ENCODE data around the gene HBP1.
"Not testable (repeated sequence)": the region's sequence is repeated elsewhere in the genome, so short reads cannot be mapped to it uniquely, and the experiment has no call there.

The HBP1 gene

DNA sequence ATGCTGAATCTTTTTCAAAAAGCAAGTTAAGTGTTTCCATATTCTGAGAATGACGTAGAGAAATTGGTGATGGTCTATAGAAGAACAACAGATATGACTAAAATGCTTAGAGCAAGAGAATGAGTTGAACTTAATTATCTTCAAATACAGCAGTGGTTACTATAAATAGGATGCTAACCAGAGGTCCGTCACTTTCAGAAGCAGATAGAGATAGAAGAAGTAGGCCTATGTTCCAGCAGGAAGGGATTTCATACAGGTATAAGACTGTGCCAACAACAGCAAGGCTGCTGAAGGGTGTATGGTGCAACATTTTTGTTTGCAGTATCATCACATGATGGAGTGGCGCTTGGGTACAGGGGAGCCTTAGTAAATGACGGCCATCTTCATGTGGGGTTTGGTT is 68.6 kb downstream of the HBP1 start:
- no peaks in the 10 kb centered on the region for H4K20me1 ChIP-seq (ENCODE audit: low read depth, low read length)
- H3K9ac ChIP-seq (ENCODE audit: low read length): no peak overlapping the region
- H3K4me2 ChIP-seq (ENCODE audit: low read depth, low read length, poor library complexity, severe bottlenecking): no peak overlapping the region
- H3K9me3 ChIP-seq (ENCODE audit: insufficient read depth, low read length): no peaks in the 10 kb centered on the region
- H3K27me3 ChIP-seq (ENCODE audit: low read length): no peaks in the 10 kb centered on the region
- no peak for TF ChIP-seq EZH2phosphoT487 (conservative IDR thresholded peaks at IDR 0.05; ENCODE audit: low read length)
- TF ChIP-seq, protein P1, sequence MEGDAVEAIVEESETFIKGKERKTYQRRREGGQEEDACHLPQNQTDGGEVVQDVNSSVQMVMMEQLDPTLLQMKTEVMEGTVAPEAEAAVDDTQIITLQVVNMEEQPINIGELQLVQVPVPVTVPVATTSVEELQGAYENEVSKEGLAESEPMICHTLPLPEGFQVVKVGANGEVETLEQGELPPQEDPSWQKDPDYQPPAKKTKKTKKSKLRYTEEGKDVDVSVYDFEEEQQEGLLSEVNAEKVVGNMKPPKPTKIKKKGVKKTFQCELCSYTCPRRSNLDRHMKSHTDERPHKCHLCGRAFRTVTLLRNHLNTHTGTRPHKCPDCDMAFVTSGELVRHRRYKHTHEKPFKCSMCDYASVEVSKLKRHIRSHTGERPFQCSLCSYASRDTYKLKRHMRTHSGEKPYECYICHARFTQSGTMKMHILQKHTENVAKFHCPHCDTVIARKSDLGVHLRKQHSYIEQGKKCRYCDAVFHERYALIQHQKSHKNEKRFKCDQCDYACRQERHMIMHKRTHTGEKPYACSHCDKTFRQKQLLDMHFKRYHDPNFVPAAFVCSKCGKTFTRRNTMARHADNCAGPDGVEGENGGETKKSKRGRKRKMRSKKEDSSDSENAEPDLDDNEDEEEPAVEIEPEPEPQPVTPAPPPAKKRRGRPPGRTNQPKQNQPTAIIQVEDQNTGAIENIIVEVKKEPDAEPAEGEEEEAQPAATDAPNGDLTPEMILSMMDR (IDR thresholded peaks at IDR 0.05; ENCODE audit: insufficient read depth, low read length, poor library complexity, severe bottlenecking): no peak
- H3K79me2 ChIP-seq (ENCODE audit: insufficient read depth, low read length): no peaks in the 10 kb centered on the region
- H3F3A ChIP-seq (ENCODE audit: insufficient read depth): no peaks in the 10 kb centered on the region
- H3K36me3 ChIP-seq (ENCODE audit: low read length): no peaks in the 10 kb centered on the region
- no peak overlapping the region for H3K27ac ChIP-seq (ENCODE audit: low read depth, low read length)
- H3K4me3 ChIP-seq (ENCODE audit: insufficient read depth, low read length, poor library complexity, severe bottlenecking): no peak overlapping the region
- no peaks in the 10 kb centered on the region for H3K9me2 ChIP-seq (replicated peaks; ENCODE audit: insufficient read depth, low read length)
- no peak overlapping the region for H2AFZ ChIP-seq (ENCODE audit: low read depth, low read length, severe bottlenecking)

DNA sequence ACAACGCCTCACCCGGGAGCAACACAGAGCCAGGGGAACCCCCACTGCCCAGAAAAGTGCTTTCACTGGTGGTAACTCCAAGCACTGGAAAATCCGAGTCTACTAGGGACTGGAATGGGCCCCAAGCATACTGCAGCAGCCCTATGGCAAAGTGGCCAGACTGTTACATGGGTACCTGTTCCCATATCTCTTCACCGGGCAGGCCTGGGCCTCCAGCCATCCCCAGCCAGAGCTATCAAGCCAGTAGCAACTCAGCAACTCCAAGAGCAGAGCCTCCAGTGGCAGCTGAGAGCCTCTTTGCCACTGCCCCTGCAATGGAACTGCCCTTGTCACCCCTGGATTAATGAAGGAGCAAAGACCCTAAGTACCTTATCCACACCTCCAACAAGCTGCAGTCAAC is 73.5 kb downstream of the HBP1 start:
- TF ChIP-seq, protein P1 (IDR thresholded peaks at IDR 0.05; ENCODE audit: insufficient read depth, low read length, poor library complexity, severe bottlenecking): no peak
- TF ChIP-seq EZH2phosphoT487 (conservative IDR thresholded peaks at IDR 0.05; ENCODE audit: low read length): no peak
- Histone ChIP-seq H2AFZ (ENCODE audit: low read depth, low read length, severe bottlenecking) (no peak overlapping the region), H3K36me3 (ENCODE audit: low read length) (no peaks in the 10 kb centered on the region), H3K9ac (ENCODE audit: low read length) (no peak overlapping the region), H3K27ac (ENCODE audit: low read depth, low read length) (no peak overlapping the region), H3K4me2 (ENCODE audit: low read depth, low read length, poor library complexity, severe bottlenecking) (no peak overlapping the region), H3K27me3 (ENCODE audit: low read length) (no peaks in the 10 kb centered on the region), H3K4me3 (ENCODE audit: insufficient read depth, low read length, poor library complexity, severe bottlenecking) (no peak overlapping the region), H4K20me1 (ENCODE audit: low read depth, low read length) (no peaks in the 10 kb centered on the region), H3K79me2 (ENCODE audit: insufficient read depth, low read length) (no peaks in the 10 kb centered on the region), H3K9me2 (replicated peaks; ENCODE audit: insufficient read depth, low read length) (no peaks in the 10 kb centered on the region), H3K9me3 (ENCODE audit: insufficient read depth, low read length) (no peaks in the 10 kb centered on the region), H3F3A (ENCODE audit: insufficient read depth) (no peaks in the 10 kb centered on the region)

DNA sequence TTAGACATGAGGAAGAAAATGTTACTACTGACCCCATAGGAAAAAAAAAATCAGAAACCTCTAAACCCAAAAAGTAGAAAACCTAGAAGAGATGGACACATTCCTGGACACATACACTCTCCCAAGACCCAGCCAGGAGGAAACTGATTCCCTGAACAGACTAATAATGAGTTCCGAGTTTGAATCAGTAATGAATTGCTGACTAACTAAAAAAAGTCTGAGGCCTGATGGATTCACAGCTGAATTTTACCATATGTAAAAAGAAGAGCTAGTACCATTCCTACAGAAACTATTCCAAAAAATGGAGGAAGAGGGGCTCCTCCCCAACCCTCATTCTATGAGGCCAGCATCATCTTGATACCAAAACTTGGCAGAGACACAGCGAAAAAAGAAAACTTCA is 75.8 kb downstream of the HBP1 start:
- Histone ChIP-seq H3K4me3 (ENCODE audit: insufficient read depth, low read length, poor library complexity, severe bottlenecking) (no peak overlapping the region), H3K9me3 (ENCODE audit: insufficient read depth, low read length) (no peaks in the 10 kb centered on the region)

DNA sequence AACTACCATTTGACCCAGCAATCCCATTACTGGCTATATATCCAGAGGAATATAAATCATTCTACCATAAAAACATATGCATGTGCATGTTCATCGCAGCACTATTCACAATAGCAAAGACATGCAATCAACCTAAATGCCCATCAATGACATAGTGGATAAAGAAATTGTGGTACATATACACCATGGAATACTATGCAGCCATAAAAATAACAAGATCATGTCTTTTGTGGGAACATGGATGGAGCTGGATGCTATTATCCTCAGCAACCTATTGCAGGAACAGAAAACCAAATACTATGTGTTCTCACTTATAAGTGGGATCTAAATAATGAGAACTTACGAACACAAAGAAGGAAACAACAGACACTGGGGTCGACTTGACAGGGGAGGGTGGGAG is 78.0 kb downstream of the HBP1 start:
- H2AFZ ChIP-seq (ENCODE audit: low read depth, low read length, severe bottlenecking); H3K79me2 ChIP-seq (ENCODE audit: insufficient read depth, low read length); H4K20me1 ChIP-seq (ENCODE audit: low read depth, low read length); H3K4me3 ChIP-seq (ENCODE audit: insufficient read depth, low read length, poor library complexity, severe bottlenecking); H3K9ac ChIP-seq (ENCODE audit: low read length); H3K4me2 ChIP-seq (ENCODE audit: low read depth, low read length, poor library complexity, severe bottlenecking); H3K36me3 ChIP-seq (ENCODE audit: low read length); H3K9me2 ChIP-seq (replicated peaks; ENCODE audit: insufficient read depth, low read length); H3K9me3 ChIP-seq (ENCODE audit: insufficient read depth, low read length); H3K27ac ChIP-seq (ENCODE audit: low read depth, low read length); H3F3A ChIP-seq (ENCODE audit: insufficient read depth); H3K27me3 ChIP-seq (ENCODE audit: low read length): not testable (repeated sequence)

More for the DNA sequence above, 75.8 kb downstream of the HBP1 start:
- no peak overlapping the region for H3K4me2 ChIP-seq (ENCODE audit: low read depth, low read length, poor library complexity, severe bottlenecking)
- H3K9ac ChIP-seq (ENCODE audit: low read length): no peak overlapping the region
- no peaks in the 10 kb centered on the region for H3K79me2 ChIP-seq (ENCODE audit: insufficient read depth, low read length)
- H3F3A ChIP-seq (ENCODE audit: insufficient read depth): no peaks in the 10 kb centered on the region
- no peak overlapping the region for H3K27ac ChIP-seq (ENCODE audit: low read depth, low read length)
- H3K9me2 ChIP-seq (replicated peaks; ENCODE audit: insufficient read depth, low read length): no peaks in the 10 kb centered on the region
- TF ChIP-seq, protein P1 (IDR thresholded peaks at IDR 0.05; ENCODE audit: insufficient read depth, low read length, poor library complexity, severe bottlenecking): no peak
- no peaks in the 10 kb centered on the region for H3K36me3 ChIP-seq (ENCODE audit: low read length)
- H3K27me3 ChIP-seq (ENCODE audit: low read length): no peaks in the 10 kb centered on the region
- no peak overlapping the region for H2AFZ ChIP-seq (ENCODE audit: low read depth, low read length, severe bottlenecking)
- no peaks in the 10 kb centered on the region for H4K20me1 ChIP-seq (ENCODE audit: low read depth, low read length)

Measured in SU-DHL-6 (cell line).